HG03469 (cell line): ENCODE measurements around the gene CACNA1A.

ENCODE experiments used
- ATAC-seq: cut with Tn5 transposase; IDR thresholded peaks from one replicate; pipeline ENCODE4 v1.9.1; 2021; ENCODE audit warnings: mild to moderate bottlenecking, moderate library complexity, moderate number of reproducible peaks; ENCODE audit not compliant: unreplicated experiment

The CACNA1A gene

DNA sequence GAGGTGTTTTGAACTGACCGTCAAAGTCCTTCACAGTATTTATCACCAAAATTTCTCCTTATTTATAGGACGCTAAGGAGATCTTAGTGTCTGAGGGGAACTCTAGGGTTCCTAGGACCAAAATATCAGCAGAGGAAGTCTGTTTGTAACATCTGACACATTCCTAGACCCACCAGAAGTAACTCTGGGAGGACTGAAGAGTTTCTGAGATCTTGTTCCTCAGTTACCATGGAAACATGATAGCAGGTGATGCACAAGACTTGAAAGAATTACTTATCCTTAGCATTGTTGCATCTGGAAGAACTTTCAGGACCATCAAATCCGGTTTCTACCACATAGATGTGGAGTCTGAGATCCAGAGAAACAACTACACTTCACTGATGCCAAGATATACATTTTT, 191.5 kb downstream of the CACNA1A start:
- no peak for ATAC-seq

DNA sequence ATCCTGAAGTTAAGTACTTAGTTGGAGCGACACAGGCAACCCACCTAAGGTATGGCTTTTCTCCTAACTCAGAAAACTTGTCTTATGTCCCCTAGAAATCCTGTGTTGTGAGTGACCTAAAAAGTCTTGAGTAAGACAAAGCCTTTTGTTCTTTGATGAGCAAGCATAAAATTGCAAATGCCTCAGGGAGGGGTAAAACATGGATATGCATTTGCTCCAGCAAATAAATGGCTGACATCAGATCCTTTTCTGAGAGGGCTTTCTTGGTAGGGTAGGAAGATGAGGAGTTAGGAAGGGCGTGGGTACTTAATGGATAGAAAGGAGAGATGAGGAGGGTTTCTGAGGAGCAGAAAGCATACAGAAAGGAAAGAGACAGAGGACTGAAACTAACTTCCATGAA, 192.4 kb downstream of the CACNA1A start:
- no peak for ATAC-seq

DNA sequence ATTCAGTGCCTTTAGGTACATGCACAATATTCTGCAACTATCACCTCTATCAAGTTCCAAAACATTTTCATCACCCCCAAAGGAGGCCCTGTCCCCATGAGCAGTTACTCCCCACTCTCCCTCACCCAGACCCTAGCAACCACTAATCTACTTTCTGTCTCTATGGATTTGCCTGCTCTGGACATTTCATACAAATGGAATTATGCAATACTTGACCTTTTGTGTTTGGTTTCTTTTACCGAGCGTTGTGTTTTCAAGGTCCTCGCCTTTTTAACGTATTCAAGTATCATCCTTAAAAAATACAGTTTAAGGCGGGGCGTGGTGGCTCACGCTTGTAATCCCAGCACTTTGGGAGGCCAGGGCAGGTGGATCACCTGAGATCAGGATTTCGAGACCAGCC, 196.4 kb downstream of the CACNA1A start:
- ATAC-seq, result no peak

DNA sequence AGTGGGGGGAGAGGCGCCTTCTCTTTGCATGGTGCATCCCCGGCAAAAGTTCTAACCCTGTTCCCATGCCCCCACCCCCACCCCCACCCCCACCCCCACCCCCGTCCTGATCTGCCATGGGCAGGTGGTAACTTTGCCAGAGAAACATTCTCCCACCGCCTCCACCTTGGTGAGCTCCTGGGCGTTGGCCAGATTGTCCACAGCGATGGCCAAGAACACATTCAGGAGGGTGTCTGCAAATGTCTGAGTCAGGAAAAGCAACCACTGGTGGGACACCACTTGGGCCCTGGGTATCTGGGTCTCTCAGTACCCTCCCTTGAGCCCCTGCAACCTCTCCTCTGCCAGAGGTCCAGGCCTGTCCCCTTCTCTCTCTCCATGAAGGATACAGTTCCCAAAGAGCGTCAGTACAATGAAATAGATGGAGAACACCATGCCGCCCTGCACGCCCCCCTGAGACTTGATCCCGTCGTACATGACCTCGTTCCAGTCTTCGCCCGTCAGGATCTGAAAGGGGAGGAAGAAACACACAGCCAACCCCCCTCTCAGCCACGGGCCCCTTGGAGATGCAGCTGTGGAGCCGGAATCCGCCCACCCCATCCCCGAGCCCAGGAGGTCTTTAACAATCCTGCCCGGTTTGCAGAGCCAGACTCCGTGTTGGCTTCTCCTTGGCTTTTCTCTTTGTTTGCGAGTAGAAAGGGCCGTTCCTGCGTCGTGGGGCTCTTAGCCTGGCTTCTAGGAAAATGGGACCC, 202.7 kb downstream of the CACNA1A start:
- ATAC-seq, result no peak

DNA sequence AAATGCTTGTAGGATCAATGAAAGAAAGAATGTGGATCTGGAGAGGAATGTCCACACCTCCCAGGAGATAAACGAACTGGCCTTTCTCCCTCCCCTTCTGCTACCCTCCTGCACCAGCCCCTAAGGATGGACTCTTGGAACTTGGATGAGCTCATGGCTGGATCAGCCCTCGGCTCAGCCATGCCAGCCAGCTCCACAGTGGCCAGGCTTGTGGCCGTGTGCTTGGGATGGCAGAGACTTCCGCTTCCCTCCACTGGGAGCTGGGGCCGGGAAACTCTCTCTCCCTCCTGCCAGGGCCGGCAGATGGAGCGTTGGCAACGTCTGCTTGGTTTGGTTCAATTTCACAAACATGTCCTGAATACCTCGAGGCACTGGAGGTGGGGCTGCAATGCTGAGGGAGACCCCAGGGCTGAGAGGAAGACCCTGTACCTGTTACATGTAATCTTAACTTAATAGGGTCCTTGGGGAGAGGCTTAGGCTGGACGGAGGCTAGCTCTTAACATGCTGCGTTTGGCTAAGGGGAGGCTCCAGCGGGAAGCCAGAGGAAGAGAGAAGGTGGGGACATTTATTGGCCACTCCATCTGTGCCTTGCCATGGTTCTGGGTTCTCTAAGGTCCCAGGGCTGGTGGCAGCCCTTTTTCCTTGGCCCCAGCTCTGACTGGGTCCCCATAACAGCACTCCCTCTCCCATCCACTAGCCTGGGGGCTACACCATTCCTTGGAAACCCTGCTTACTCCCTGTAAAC, 203.6 kb downstream of the CACNA1A start:
- ATAC-seq, result no peak

DNA sequence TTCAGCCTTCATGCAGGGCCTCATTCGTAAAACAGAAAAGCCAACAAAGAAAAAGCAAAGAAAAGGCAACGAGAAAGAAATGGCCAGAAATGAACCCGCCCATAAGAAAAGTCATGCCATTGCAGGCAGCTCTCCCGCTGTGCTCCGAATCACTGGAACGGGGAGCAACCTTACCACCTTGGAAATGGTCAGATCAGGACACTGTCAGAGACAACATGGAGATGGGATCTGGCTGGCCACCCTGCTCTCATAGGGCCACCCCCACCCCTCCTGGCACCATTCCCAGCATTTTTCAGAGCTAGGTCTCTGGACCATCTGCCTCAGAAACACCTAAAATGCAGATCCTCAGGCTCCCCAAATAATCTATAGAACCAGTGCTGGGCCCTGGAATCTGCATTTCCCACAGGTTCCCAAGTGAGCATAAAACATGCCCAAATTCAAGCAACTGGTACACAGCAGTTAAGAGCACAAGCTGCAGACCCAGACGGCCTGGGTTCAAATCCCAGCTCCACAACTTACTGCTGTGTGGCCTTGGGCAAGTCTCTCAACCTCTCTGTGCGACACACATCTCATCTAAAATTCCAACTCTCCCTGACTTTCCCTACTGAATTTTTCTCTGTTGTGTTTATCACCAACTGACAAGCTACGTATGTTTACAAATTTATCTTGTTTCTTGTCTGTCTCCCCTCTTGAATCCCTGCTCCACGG, 204.5 kb downstream of the CACNA1A start:
- ATAC-seq, result no peak

DNA sequence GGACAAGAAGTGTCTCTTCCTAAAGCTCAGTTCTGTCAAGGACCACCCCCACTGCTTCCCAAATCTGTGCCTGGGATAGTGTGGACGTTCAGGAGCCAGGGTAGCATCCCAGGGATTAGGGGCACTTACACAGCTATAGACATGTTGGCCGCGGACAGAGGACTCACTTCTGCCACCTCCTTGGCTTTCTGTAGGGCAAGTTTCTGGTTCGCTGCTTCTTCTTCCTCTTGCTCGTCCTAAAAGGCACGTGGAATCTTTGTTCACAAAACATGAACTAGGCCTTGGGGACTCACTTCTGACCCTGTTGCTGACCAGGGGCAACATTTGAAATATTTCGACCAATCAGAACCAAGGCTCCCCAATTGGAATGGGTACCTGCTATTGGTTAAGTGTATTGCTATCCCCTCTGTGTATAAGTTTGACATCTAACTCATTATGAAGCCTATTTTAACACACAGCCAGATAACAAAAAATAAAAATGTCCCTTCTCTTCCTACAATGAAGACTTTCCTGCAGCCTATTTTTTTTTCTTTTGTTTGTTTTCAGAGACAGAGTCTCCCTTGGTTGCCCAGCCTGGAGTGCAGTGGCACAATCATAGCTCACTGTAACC, 205.8 kb downstream of the CACNA1A start:
- ATAC-seq, result no peak

DNA sequence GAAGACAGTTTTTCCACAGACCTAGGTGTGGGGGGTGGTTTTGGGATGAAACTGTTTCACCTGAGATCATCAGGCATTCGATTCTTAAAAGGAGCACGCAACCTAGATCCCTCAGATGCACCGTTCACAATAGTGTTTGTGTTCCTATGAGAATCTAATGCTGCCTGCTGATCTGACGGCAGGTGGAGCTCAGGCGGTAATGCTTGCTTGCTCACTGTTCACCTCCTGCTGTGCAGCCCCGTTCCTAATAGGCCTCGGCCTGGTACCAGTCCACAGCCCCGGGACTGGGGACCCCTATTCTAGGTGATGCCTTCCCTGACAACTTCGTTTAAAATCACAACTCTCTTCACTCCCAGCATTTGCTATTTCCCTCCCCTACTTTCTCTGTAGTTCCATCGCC, 206.4 kb downstream of the CACNA1A start:
- ATAC-seq, result no peak

DNA sequence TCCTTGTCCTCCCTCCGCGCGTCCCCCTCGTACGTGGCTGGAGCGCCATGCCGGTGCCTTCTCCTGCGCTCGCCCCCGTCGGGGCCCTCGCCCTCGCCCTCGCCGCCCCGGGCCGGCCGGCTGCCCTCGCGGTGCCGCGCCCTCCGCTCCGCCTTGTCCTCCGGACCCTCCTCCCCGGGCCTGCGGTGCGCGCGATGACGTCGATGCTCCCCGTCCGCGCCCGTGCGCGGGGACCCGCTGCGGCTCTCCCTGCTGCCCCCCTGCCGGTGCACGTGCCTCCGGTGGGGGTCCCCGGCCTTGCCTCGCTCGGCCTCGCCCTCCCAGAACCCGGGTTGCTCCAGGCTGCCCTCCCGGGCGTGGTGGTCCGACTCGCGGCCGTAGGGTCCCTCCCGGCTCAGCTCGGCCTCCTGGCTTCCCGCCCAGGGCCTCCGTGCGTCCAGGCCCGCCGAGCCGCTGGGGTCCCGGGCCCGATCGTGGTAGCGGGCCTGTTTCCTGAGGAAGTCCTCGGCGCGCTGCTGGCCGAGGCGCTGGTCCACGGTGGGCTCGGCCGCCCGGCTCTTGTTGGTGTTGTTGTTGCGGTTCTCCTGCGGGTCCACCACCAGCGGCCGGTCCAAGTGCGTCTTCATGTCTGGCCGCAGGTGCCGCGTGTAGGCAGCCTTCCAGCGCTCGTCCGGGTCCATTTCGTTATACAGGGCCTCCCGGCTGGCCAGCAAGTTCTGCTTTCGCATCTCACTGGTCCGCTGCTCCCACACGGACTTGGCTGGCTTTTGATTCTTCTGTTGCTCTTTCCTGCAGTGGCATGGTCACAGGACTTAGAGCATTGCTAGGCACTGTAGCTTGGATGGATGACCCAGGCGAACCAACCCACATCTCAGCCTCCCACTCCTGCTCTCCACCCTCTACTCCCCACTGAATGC, 207.5 kb downstream of the CACNA1A start:
- ATAC-seq, result no peak

DNA sequence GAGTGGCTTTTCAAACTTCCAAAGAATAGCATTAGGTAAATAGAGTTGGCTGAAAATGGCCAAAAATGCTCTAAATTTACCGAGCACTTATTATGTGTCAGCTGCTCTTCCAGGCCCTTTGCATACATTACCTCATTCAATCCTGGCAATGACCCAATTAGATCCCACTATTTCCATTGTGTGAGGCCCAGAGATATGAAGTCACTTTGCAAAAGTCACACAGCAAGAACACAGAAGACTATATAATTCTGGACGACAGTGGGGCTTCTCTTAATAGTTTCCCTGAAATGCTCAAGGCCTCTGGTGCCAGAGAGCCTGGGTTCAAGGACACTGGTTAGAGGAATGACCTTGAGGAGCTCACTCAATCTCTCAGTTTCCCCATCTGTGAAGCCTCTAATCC, 209.3 kb downstream of the CACNA1A start:
- ATAC-seq, result no peak

DNA sequence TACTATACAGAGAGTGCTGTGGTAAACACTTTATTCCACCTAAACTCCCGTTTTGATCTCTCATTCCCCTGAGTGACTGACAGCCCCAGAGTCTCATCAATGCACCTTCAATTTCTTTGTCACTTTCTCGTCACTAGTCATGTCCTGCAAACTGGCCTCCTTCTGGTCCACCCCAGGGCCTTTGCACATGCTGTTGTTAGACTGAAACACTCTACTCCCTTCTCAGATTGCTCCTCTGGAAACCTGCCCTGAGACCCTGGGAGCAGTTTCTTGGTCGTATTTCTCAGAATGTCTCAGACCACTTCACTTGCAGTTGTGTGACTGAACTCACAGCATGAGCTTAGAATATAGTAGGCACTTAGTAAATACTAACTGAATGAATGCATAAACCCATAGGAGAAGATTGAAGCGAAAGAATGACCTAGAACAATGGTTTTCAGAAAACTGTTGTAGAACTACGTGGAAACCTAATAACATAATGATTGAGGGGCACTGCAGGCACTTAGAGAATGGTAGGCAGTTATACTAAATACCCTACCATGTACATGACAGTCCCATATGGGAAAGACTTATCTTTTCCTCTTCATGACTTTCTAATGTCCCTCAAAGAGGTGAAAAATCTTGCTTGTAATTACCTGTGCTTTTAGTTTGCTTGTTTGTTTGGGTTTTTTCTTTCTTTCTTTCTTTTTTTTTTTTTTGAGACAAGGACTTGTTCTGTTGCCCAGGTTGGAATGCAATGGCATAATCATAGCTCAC, 211.3 kb downstream of the CACNA1A start:
- ATAC-seq, result no peak

DNA sequence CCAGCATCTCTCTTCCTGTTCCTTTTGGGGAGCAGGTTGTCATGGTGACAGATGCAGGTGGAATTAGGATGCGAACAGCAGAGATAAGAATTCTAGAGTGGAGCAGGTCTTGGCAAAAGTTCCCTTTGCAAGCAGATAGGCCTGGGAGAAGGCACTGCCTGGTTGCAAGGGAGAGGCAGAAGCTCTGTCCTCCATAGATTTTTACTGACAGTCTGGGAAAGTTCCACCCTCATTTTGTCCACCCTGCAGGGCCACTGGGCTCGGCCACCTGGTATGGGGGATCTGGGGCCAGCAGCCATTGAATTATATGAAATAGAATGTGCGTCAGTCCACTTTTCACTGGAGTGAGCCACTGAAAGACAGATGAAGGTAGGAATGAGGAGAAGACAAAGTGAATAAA, 214.4 kb downstream of the CACNA1A start:
- no peak for ATAC-seq

DNA sequence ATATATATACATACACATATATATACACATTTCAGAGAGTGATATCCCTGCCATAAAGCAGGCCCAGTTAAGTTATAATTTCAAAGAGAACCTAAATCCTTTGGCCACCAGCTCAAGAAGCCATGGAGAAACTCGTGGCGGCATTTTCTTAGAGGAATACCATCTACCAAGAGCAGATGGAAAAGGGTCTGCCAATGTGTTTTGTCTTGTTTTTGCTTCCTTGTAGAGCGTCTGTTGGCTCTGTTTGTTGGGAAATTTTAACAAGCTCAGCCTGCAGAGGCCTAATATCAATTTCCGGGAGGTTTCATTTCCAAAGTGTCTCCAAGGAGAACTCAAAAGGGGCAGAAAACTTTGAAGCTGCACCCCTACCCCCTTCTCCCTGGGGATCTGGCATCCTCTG, 215.5 kb downstream of the CACNA1A start:
- ATAC-seq, result no peak

DNA sequence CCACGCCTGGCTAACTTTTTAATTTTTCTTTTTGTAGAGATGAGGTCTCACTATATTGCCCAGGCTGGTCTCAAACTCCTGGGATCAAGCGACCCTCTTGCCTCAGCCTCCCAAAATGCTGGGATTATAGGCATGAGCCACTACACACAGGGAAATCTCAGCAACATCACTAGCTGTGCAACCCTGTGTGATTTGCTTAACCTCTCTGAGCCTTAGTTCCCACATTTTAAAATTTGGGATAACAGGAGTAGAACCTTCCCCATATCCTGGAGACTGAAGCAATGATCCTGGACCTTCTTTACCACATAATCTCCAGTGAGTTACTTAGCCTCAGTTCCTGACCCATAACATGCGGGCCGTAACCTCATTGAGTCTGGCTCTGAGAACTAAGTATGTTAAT, 217.0 kb downstream of the CACNA1A start:
- ATAC-seq, result no peak

DNA sequence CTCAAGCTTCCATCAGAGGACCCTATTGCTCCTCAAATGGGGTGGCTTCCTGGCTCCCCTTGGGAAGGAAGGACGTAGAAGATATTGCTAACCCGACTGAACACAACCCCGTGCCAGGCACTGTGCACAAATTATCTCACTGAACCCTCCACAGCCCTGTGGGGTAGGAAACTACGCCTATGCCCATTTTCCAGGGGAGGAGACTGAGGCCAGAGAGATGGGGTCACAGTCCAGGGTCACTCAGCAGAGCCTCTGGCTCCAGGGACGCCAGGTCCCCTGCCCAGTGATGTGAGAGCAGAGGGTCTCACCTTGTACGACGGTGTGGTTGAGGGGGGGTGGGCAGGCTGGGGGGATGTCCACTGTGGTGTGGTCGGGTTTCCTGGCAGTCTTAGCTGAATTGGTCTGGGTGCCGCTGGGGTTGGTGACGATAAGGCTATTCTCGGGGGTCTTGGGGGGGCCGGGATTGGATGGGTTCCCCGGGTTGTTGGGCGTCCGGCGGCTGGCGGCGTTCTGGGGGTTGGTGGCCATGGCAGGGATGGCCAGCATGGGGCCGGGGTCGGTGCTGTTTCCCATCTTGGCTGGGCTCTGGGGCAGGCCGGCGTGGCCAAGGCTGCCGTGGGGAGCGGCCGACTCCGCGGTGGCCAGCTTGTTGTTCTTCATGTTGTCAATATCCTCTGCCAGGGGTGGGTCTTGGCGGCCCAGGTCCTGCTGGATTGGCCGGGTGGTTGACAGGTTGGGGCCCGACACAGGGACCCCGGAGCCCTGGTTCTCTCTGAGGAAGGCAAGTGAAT, 219.9 kb downstream of the CACNA1A start:
- ATAC-seq, result no peak

DNA sequence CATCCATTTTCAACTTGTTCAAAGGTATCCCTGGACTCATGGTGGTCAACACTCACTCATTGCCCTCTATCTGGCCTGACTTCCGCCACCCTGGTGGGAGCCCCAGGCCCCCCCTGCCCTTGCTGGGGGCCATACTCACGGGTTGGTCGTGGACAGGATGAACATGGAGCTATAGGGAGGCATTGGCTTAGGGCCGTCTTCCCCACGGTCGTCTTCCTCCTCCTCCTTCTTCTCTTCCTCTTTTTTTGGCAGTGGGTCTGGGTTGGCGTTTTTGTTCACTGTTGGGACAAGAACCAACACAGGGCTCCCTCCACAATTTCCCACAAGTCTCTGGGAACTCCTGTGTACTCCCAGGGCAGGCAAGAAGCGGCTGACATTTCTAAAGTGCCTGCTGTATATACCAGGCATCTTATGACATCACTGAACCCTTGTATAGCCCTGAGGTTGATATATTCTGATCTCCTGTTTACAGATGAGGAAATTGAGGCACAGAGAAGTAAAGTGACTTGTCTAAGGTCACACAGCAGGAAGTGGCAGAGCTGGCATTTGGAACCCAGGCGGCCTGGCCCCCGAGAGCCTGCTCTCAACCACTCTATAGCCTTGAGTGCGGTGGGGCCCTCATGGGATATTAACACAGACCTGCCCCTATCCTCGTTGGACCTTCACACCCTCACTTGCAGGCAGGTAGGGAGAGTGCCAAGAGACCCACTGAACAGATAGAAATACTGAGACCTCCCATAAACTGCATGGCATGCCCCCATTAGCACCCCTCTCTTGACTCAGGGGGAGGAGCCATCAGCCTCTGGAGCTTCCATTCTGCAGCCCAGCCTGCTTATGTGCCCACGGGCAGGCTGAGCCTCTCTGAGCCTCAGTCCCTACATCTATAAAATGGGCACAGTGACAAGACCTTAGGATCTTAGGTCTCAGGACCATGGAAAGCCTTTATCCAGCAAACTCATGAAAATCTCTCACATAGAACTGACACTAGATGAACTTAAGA, 221.1 kb downstream of the CACNA1A start:
- no peak for ATAC-seq

DNA sequence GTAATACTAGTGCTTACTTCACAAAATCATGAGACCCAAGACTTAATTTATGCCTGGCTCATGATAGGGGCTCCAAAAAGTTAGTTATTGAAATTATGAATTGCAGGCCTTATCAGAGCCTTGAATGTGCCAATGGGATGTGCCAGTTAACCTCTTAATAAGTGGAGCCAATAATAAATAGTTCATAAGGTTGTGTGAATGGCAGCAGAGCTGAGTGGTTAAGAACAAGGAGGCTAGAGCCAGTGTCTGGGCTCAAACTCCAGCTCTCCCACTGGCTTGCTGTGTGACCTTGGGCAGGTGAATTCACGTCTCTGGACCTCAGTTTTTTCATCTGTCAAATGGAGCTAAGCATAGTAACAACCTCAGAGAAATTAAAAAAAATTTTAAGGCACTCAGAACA, 222.4 kb downstream of the CACNA1A start:
- no peak for ATAC-seq
